Keratinocyte (primary cell): ENCODE data around the gene MPZ.

Source experiments
- EZH2 ChIP-seq: IDR thresholded peaks from one replicate; pipeline ENCODE4 v1.6.1; 2012; ENCODE audit warnings: inconsistent platforms, mild to moderate bottlenecking, low read length, moderate library complexity
- TF ChIP-seq, protein P1 (sequence below), 3 experiments: IDR thresholded peaks in 1 of 3; conservative IDR thresholded peaks in 1 of 3; optimal IDR thresholded peaks in 1 of 3; 2 replicates in 2 of 3; 3 replicates in 1 of 3; pipeline versions ENCODE3 to v1.5.1; 2011; ENCODE audit warnings: low read length in 3 of 3, mild to moderate bottlenecking in 3 of 3, moderate library complexity in 2 of 3, control low read depth in 1 of 3, inconsistent platforms in 1 of 3; ENCODE audit not compliant: insufficient read depth in 2 of 3; ENCODE audit errors: extremely low read depth in 1 of 3

DNA sequence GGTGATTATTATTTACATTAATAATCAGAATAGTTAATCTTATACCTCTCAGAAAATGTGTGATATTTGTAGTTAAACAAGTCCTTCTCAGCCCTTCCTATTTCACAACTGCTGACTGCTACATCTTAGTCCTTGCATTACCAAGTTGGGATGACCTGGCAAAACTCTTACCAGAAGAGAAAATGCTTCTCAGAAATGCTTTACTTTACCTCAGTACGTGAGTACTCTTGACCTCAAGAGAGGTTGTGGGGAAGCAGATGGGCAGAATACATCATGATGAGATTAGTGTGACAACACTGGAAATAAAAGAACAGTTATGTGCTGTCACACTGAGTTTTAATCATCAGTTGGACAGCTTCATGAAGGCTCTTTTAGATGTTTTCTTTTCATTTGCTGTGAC is 41.7 kb upstream of the MPZ start:
- TF ChIP-seq, protein P1, sequence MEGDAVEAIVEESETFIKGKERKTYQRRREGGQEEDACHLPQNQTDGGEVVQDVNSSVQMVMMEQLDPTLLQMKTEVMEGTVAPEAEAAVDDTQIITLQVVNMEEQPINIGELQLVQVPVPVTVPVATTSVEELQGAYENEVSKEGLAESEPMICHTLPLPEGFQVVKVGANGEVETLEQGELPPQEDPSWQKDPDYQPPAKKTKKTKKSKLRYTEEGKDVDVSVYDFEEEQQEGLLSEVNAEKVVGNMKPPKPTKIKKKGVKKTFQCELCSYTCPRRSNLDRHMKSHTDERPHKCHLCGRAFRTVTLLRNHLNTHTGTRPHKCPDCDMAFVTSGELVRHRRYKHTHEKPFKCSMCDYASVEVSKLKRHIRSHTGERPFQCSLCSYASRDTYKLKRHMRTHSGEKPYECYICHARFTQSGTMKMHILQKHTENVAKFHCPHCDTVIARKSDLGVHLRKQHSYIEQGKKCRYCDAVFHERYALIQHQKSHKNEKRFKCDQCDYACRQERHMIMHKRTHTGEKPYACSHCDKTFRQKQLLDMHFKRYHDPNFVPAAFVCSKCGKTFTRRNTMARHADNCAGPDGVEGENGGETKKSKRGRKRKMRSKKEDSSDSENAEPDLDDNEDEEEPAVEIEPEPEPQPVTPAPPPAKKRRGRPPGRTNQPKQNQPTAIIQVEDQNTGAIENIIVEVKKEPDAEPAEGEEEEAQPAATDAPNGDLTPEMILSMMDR (optimal IDR thresholded peaks at IDR 0.05 in 1 of 3, IDR thresholded peaks at IDR 0.05 in 1 of 3, conservative IDR thresholded peaks at IDR 0.05 in 1 of 3; ENCODE audit: extremely low read depth in 1 of 3, insufficient read depth in 2 of 3, low read length in 3 of 3) = no peak
- no peak for TF ChIP-seq EZH2
